ENCODE measurements around the gene TRAPPC2B. TPM values are rescaled to one million over a fixed set of nuclear protein-coding genes. Genes with fewer than 3 reads are reported as not detected.

TRAPPC2B gene
- total RNA-seq, 1 donor from 2014 or later = 28.7 TPM

GRCh38 chr19:57389194-57389729, 25.9 kb downstream of the TRAPPC2B start:
- TF ChIP-seq, protein P1, sequence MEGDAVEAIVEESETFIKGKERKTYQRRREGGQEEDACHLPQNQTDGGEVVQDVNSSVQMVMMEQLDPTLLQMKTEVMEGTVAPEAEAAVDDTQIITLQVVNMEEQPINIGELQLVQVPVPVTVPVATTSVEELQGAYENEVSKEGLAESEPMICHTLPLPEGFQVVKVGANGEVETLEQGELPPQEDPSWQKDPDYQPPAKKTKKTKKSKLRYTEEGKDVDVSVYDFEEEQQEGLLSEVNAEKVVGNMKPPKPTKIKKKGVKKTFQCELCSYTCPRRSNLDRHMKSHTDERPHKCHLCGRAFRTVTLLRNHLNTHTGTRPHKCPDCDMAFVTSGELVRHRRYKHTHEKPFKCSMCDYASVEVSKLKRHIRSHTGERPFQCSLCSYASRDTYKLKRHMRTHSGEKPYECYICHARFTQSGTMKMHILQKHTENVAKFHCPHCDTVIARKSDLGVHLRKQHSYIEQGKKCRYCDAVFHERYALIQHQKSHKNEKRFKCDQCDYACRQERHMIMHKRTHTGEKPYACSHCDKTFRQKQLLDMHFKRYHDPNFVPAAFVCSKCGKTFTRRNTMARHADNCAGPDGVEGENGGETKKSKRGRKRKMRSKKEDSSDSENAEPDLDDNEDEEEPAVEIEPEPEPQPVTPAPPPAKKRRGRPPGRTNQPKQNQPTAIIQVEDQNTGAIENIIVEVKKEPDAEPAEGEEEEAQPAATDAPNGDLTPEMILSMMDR (IDR thresholded peaks at IDR 0.05; ENCODE audit: insufficient read depth, low read length, poor library complexity, severe bottlenecking) = no peak
- peak overlapping the region; percentile 53 for H3K4me3 ChIP-seq (ENCODE audit: low read depth, low read length)
- no peaks in the 10 kb centered on the region for H3K36me3 ChIP-seq (ENCODE audit: control insufficient read depth, insufficient read depth, low read length)
- no peak for DNase-seq (ENCODE audit: low read depth)
- no peaks in the 10 kb centered on the region for H3K27me3 ChIP-seq (ENCODE audit: control insufficient read depth, insufficient read depth, low read length)

DNA sequence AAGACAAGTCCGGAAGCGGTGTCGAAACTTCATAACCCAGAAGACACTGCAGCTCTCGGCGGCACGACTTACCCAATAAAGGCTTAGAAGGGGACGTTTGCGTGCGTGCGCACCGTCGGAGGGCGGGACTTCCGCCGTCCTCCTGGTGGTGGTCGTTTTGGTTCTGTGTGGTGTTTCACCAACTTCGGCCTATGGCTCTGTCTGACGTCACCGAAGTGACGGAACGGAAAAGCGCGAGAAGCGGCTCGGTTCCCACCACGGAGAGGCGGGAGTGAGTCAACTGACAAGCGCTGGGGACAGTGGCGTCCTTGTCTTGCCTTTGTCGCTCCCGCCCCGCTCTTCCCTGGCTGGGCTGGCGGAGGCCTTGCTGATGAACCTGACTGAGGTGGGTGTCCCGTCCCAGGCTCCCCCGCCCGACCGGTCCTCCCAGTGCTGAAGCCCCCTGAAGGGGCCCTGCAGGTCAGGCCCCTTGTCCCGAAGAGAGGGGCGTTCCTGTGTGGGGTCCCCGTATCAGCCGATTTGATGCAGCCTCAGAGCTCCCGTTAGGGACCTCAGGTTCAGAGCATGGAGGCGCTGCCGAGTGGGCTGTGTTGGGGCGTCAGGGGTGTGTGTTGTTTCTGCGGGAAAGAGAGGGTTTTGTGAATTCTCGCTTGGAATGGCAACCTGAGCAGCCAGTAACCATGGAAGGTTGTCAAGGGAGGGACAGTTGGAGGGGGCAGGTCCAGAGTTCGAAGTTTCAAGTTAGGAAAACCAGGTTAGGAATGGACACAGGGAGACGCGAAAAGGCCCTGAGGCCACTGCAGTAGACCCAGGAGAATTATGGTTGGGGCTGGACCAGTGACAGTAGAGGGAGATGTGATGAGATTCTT, 26.6 kb downstream of the TRAPPC2B start, which contains the start of gene ZNF548:
TSS of gene ZNF548 (plus strand) at position 125 of the 869 bp plus-strand sequence. CDS start at position 371, 246 bp downstream.
- peak; percentile 98 for DNase-seq (ENCODE audit: low read depth)
- Histone ChIP-seq H3K4me3 (ENCODE audit: low read depth, low read length) (peak within 1 kb of the TSS; percentile 53), H3K27me3 (ENCODE audit: control insufficient read depth, insufficient read depth, low read length) (no peaks in the 10 kb centered on the region), H3K36me3 (ENCODE audit: control insufficient read depth, insufficient read depth, low read length) (no peaks in the 10 kb centered on the region)
- TF ChIP-seq, protein P1 (IDR thresholded peaks at IDR 0.05; ENCODE audit: insufficient read depth, low read length, poor library complexity, severe bottlenecking) = no peak

DNA sequence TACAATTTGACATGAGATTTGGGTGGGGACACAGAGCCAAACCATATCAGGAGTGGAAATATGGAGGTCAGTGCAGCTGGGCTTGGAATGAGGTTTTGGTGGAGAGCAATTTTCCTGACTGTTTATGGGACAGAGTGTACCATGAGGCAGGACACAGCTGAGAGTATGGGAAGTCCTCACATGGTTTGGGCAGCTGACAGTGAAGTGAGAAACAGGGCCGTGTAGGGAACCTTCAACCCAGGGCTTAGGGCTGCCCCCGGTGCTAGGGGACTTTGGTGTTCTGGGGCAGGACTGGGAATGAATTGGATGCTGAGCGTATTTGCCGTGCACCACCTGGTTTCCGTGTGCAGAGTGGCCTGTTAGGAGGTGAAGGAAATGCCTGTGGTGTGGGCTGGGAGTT, 32.4 kb downstream of the TRAPPC2B start:
- Histone ChIP-seq H3K27me3 (ENCODE audit: control insufficient read depth, insufficient read depth, low read length) (no peaks in the 10 kb centered on the region), H3K4me3 (ENCODE audit: low read depth, low read length) (no peak overlapping the region), H3K36me3 (ENCODE audit: control insufficient read depth, insufficient read depth, low read length) (peaks cover 4% of the 10 kb centered on the region)
- TF ChIP-seq, protein P1 (IDR thresholded peaks at IDR 0.05; ENCODE audit: insufficient read depth, low read length, poor library complexity, severe bottlenecking) = no peak
- DNase-seq (ENCODE audit: low read depth) = no peak

- Histone ChIP-seq H3K4me3 (ENCODE audit: low read depth, low read length) (no peak overlapping the region), H3K36me3 (ENCODE audit: control insufficient read depth, insufficient read depth, low read length) (peaks cover 4% of the 10 kb centered on the region), H3K27me3 (ENCODE audit: control insufficient read depth, insufficient read depth, low read length) (no peaks in the 10 kb centered on the region)
- DNase-seq (ENCODE audit: low read depth) = no peak
- TF ChIP-seq, protein P1 (IDR thresholded peaks at IDR 0.05; ENCODE audit: insufficient read depth, low read length, poor library complexity, severe bottlenecking) = no peak
These were observed 35.5 kb downstream of the TRAPPC2B start for GRCh38 chr19:57398868-57399267.

DNA sequence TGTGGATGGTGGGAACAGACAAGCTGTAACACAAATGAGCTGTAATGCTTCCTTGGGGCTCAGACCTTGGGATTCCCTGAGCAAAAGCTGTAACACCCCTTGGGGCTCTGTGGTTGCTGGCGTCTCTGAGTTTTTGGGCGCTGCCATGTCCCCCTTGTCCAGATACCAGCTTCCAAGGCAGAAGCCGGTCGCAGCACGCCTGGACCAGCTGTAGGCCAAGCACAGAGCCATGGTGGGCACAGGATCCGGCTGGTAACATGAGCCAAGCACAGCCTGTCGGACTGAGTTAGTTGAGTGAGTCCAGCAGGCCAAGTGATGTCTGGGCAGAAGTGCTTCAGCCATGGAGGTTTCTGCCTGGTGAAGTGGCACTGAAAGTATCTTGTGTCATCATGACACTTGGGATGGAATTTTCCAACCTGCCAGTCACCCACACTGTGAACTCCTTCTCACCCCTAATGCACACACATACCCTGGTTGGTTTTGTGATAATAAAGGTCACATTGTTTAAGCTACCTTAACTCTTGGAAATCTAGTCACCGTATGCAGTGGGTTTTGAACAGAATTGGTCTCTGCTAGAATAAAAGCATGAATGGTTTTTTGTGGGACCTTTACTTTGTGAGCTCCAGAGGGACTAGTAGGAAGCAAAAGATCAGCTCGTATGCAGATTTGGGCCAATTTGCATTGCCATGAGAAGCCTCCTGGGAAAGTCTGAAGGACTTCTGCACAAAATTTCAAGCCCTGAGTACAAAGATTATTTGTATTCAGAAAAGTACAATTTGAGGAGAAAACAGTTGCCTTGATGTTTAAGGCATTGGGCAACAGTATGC, 40.6 kb downstream of the TRAPPC2B start:
- H3K4me3 ChIP-seq (ENCODE audit: low read depth, low read length) = no peak overlapping the region
- no peaks in the 10 kb centered on the region for H3K27me3 ChIP-seq (ENCODE audit: control insufficient read depth, insufficient read depth, low read length)
- no peaks in the 10 kb centered on the region for H3K36me3 ChIP-seq (ENCODE audit: control insufficient read depth, insufficient read depth, low read length)
- DNase-seq (ENCODE audit: low read depth) = no peak
- TF ChIP-seq, protein P1 (IDR thresholded peaks at IDR 0.05; ENCODE audit: insufficient read depth, low read length, poor library complexity, severe bottlenecking) = no peak

Measured in kidney epithelial cell (primary cell).